ENCODE results near the gene CLEC12A.

DNA sequence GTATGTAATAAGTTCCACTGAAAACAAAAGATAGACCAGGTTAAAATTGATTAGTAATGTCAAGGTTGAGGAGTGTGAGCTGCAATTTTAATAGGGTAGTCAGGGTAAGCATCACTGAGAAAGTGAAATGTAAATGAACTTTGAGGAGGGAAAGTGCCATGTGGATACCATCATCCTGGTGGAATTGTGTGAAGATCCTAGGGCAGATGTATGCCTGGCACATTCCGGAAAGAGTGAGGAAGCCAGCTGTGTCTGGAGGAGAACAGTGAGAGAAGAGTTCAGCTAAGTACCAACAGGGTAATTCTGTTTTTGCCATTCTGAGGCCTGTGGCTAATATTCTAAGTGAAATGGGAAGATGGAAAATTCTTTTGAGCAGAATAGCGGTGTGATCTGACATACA lies 36.2 kb upstream of the CLEC12A start:
- no peak for TF ChIP-seq POLR2A (IDR thresholded peaks at IDR 0.05)
- TF ChIP-seq, protein P1, sequence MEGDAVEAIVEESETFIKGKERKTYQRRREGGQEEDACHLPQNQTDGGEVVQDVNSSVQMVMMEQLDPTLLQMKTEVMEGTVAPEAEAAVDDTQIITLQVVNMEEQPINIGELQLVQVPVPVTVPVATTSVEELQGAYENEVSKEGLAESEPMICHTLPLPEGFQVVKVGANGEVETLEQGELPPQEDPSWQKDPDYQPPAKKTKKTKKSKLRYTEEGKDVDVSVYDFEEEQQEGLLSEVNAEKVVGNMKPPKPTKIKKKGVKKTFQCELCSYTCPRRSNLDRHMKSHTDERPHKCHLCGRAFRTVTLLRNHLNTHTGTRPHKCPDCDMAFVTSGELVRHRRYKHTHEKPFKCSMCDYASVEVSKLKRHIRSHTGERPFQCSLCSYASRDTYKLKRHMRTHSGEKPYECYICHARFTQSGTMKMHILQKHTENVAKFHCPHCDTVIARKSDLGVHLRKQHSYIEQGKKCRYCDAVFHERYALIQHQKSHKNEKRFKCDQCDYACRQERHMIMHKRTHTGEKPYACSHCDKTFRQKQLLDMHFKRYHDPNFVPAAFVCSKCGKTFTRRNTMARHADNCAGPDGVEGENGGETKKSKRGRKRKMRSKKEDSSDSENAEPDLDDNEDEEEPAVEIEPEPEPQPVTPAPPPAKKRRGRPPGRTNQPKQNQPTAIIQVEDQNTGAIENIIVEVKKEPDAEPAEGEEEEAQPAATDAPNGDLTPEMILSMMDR (IDR thresholded peaks at IDR 0.05 in 8 of 11, conservative IDR thresholded peaks at IDR 0.05 in 3 of 11) = no peak
